PC-3 (cell line): ENCODE measurements around the gene CHRM2. TPM values are rescaled to one million over a fixed set of nuclear protein-coding genes. Genes with fewer than 3 reads are reported as not detected.

ENCODE experiments used
- ATAC-seq: fragments of 200-7000 bp; cut with Tn5 transposase; 2 replicates; pipeline ENCODE4 v1.9.1; 2020; ENCODE audit warnings: mild to moderate bottlenecking, moderate library complexity
- BruUV-seq: library from RNA; stranded (reverse); fragments of 400-500 nt; replicated peaks from 2 replicates; lab custom pipeline; 2021; lab: Mats Ljungman, UMichigan
- CTCF ChIA-PET: fragments of 300-600 bp; sonication (Branson Sonifier 250); formaldehyde crosslinking; loops from one replicate; lab custom pipeline; 2022; ENCODE audit warnings: antibody characterized with exemption; lab: Charles Lee
- POLR2A ChIA-PET: fragments of 300-600 bp; sonication (Branson Sonifier 250); formaldehyde crosslinking; loops from one replicate; lab custom pipeline; 2022; ENCODE audit warnings: antibody characterized with exemption; ENCODE audit not compliant: unreplicated experiment; lab: Charles Lee
- DNase-seq: peaks from one replicate; pipeline ENCODE4 v3.0.0-alpha.2; 2015
- H2AFZ ChIP-seq: fragments of 300-600 bp; sonication (generic); 2 replicates; pipeline ENCODE4 v1.6.0; 2016; ENCODE audit warnings: antibody characterized with exemption, low read length
- H3F3A ChIP-seq: fragments of 300-600 bp; sonication (generic); one replicate; pipeline ENCODE4 v1.6.0; 2017; ENCODE audit warnings: antibody characterized with exemption, low read length, control low read depth, mild to moderate bottlenecking; ENCODE audit not compliant: unreplicated experiment
- H3K27ac ChIP-seq: fragments of 300-600 bp; sonication (generic); 2 replicates; pipeline ENCODE4 v1.5.1; 2016; ENCODE audit warnings: mild to moderate bottlenecking, low read length
- H3K27me3 ChIP-seq: fragments of 300-600 bp; sonication (generic); 2 replicates; pipeline ENCODE4 v1.6.1; 2016; ENCODE audit warnings: low read length, mixed read lengths
- H3K36me3 ChIP-seq: fragments of 300-600 bp; sonication (generic); 2 replicates; pipeline ENCODE4 v1.6.1; 2016; ENCODE audit warnings: low read depth, mixed run types, low read length, mixed read lengths
- H3K4me1 ChIP-seq: fragments of 300-600 bp; sonication (generic); 2 replicates; pipeline ENCODE4 v1.5.1; 2016; ENCODE audit warnings: low read length; ENCODE audit not compliant: insufficient read depth
- H3K4me2 ChIP-seq: fragments of 300-600 bp; sonication (generic); 2 replicates; pipeline ENCODE4 v1.6.0; 2016; ENCODE audit warnings: low read length
- H3K4me3 ChIP-seq: fragments of 300-600 bp; sonication (generic); 2 replicates; pipeline ENCODE4 v1.5.1; 2016; ENCODE audit warnings: mild to moderate bottlenecking, low read length, mixed read lengths
- H3K79me2 ChIP-seq: fragments of 300-600 bp; sonication (generic); 2 replicates; pipeline ENCODE4 v1.6.1; 2017; ENCODE audit warnings: low read length, mixed read lengths
- H3K9ac ChIP-seq: fragments of 300-600 bp; sonication (generic); 2 replicates; pipeline ENCODE4 v1.6.0; 2016; ENCODE audit warnings: mild to moderate bottlenecking, low read length
- H3K9me2 ChIP-seq: fragments of 300-600 bp; sonication (generic); replicated peaks from 2 replicates; pipeline ENCODE4 v1.6.1; 2016; ENCODE audit warnings: mixed run types, low read length, mixed read lengths
- H3K9me3 ChIP-seq: fragments of 300-600 bp; sonication (generic); 2 replicates; pipeline ENCODE4 v1.6.1; 2016; ENCODE audit warnings: low read length, mixed read lengths
- H4K20me1 ChIP-seq: fragments of 300-600 bp; sonication (generic); 2 replicates; pipeline ENCODE4 v1.6.1; 2016; ENCODE audit warnings: low read length, mixed read lengths
- EZH2 ChIP-seq: fragments of 300-600 bp; sonication (generic); IDR thresholded peaks from one replicate; pipeline ENCODE4 v1.6.1; 2017; ENCODE audit warnings: antibody characterized with exemption, mild to moderate bottlenecking, low read length; ENCODE audit not compliant: unreplicated experiment
- EZH2phosphoT487 ChIP-seq: fragments of 300-600 bp; sonication (generic); IDR thresholded peaks from 2 replicates; pipeline ENCODE4 v1.6.1; 2018; ENCODE audit warnings: mild to moderate bottlenecking, antibody characterized with exemption, low read length, borderline replicate concordance
- intact Hi-C: fragments of 100-400 bp; cut with micrococcal nuclease; formaldehyde crosslinking; loops from 2 replicates; pipeline ENCODE4 v1.9.0; 2023
- total RNA-seq: library from RNA; depleted of rRNA; stranded (reverse); fragments of >200 nt; gene quantifications from 2 replicates; pipeline ENCODE4 v1.2.3, GENCODE V29; 2014
- TF ChIP-seq, protein P1 (sequence below): fragments of 300-600 bp; sonication (generic); conservative IDR thresholded peaks from 2 replicates; pipeline ENCODE4 v1.5.1; 2017; ENCODE audit warnings: antibody characterized with exemption, low read depth, mild to moderate bottlenecking, low read length

Gene CHRM2
- total RNA-seq, 1 experiment from 2014 or later: not detected

- H3K4me3 ChIP-seq: no peak overlapping the region
- POLR2A ChIA-PET: no interaction called here
- no peak overlapping the region for H2AFZ ChIP-seq
- H3K4me1 ChIP-seq: no peaks in the 10 kb centered on the region
- no peak overlapping the region for H3K27ac ChIP-seq
- DNase-seq (no peak), ATAC-seq (no peak)
- intact Hi-C loops: no loop called here
- no peak overlapping the region for H3K9ac ChIP-seq
- no peaks in the 10 kb centered on the region for H3K79me2 ChIP-seq
- no peak for TF ChIP-seq EZH2phosphoT487
- TF ChIP-seq, protein P1, sequence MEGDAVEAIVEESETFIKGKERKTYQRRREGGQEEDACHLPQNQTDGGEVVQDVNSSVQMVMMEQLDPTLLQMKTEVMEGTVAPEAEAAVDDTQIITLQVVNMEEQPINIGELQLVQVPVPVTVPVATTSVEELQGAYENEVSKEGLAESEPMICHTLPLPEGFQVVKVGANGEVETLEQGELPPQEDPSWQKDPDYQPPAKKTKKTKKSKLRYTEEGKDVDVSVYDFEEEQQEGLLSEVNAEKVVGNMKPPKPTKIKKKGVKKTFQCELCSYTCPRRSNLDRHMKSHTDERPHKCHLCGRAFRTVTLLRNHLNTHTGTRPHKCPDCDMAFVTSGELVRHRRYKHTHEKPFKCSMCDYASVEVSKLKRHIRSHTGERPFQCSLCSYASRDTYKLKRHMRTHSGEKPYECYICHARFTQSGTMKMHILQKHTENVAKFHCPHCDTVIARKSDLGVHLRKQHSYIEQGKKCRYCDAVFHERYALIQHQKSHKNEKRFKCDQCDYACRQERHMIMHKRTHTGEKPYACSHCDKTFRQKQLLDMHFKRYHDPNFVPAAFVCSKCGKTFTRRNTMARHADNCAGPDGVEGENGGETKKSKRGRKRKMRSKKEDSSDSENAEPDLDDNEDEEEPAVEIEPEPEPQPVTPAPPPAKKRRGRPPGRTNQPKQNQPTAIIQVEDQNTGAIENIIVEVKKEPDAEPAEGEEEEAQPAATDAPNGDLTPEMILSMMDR: no peak
- no peak for TF ChIP-seq EZH2
- H3K4me2 ChIP-seq: no peak overlapping the region
- H3K27me3 ChIP-seq: peaks cover 57% of the 10 kb centered on the region
- H3F3A ChIP-seq: no peaks in the 10 kb centered on the region
- H3K36me3 ChIP-seq: no peaks in the 10 kb centered on the region
- H3K9me2 ChIP-seq: no peaks in the 10 kb centered on the region
- BruUV-seq: no TSS peak
- H3K9me3 ChIP-seq: no peaks in the 10 kb centered on the region
- CTCF ChIA-PET: no interaction called here
- no peaks in the 10 kb centered on the region for H4K20me1 ChIP-seq
These were observed 31.6 kb downstream of the CHRM2 start for GRCh38 chr7:136900005-136900404.

DNA sequence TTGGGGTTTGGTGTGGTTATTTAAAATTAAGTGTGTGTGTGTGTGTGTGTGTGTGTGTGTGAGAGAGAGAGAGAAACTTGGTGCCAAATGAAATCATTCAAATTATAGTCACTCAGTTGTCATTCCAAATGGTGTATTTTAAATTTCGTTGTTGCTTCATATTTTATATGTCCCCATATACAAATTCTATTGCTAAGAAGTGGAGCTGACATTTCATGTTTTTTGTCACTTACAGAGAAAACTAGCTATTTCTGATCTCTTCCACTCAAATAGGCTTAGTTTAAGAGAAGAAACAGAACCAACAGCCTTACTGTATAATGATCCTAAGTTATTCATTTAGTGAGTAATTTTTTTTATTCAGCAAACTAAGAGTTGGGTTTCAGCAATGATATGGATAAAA is 42.3 kb downstream of the CHRM2 start:
- Histone ChIP-seq H3K4me1 (no peaks in the 10 kb centered on the region), H3K4me3 (no peak overlapping the region), H3K27ac (no peak overlapping the region), H3K27me3 (peaks cover 14% of the 10 kb centered on the region; the same call in 1 of the 2 replicates), H4K20me1 (no peaks in the 10 kb centered on the region), H3K9ac (no peak overlapping the region), H3K9me3 (no peaks in the 10 kb centered on the region), H3K79me2 (no peaks in the 10 kb centered on the region), H3K9me2 (no peaks in the 10 kb centered on the region), H3K4me2 (no peak overlapping the region), H3K36me3 (no peaks in the 10 kb centered on the region), H3F3A (no peaks in the 10 kb centered on the region), H2AFZ (no peak overlapping the region)
- TF ChIP-seq EZH2phosphoT487: no peak
- TF ChIP-seq, protein P1: no peak
- TF ChIP-seq EZH2: no peak
- no peak for DNase-seq
- no TSS peak for BruUV-seq
- intact Hi-C loops: no loop called here
- POLR2A ChIA-PET: no interaction called here
- no peak for ATAC-seq
- CTCF ChIA-PET: no interaction called here

DNA sequence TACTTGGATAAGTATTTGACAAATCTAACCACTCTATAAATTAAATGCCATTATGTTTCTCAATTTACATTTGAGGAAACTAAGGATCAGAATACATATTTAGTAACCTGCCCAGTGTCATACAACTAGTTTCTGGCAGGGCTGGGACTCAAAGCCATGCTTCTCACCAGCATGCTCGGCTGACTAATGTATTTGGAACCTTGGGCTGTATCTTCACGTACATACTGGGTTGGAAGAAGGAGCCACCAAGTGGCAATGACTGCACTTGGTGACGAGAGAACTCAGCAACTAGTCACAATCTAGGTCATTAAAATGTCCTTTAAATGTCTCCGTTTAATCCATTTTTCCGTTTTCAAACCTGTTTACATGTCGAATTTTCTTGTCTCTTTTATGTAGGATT is 42.9 kb downstream of the CHRM2 start:
- Histone ChIP-seq H3K4me1 (no peaks in the 10 kb centered on the region), H3F3A (no peaks in the 10 kb centered on the region), H3K9ac (no peak overlapping the region), H2AFZ (no peak overlapping the region), H3K27ac (no peak overlapping the region), H3K79me2 (no peaks in the 10 kb centered on the region), H3K9me3 (no peaks in the 10 kb centered on the region), H3K4me3 (no peak overlapping the region), H4K20me1 (no peaks in the 10 kb centered on the region), H3K27me3 (peaks cover 14% of the 10 kb centered on the region; the same call in 1 of the 2 replicates), H3K9me2 (no peaks in the 10 kb centered on the region), H3K36me3 (no peaks in the 10 kb centered on the region), H3K4me2 (no peak overlapping the region)
- ChIA-PET POLR2A (no interaction called here), CTCF (no interaction called here)
- DNase-seq: peak; percentile 62
- intact Hi-C loops: no loop called here
- TF ChIP-seq, protein P1: no peak; the same call in 1 of the 2 replicates
- TF ChIP-seq EZH2phosphoT487 (no peak), EZH2 (no peak)
- ATAC-seq: peak; percentile 84
- no TSS peak for BruUV-seq
